GM19452 (cell line): ENCODE measurements around the gene MYO19.

ENCODE experiments used
- ATAC-seq: cut with Tn5 transposase; IDR thresholded peaks from one replicate; pipeline ENCODE4 v1.9.1; 2021; ENCODE audit not compliant: unreplicated experiment

MYO19 gene, protein sequence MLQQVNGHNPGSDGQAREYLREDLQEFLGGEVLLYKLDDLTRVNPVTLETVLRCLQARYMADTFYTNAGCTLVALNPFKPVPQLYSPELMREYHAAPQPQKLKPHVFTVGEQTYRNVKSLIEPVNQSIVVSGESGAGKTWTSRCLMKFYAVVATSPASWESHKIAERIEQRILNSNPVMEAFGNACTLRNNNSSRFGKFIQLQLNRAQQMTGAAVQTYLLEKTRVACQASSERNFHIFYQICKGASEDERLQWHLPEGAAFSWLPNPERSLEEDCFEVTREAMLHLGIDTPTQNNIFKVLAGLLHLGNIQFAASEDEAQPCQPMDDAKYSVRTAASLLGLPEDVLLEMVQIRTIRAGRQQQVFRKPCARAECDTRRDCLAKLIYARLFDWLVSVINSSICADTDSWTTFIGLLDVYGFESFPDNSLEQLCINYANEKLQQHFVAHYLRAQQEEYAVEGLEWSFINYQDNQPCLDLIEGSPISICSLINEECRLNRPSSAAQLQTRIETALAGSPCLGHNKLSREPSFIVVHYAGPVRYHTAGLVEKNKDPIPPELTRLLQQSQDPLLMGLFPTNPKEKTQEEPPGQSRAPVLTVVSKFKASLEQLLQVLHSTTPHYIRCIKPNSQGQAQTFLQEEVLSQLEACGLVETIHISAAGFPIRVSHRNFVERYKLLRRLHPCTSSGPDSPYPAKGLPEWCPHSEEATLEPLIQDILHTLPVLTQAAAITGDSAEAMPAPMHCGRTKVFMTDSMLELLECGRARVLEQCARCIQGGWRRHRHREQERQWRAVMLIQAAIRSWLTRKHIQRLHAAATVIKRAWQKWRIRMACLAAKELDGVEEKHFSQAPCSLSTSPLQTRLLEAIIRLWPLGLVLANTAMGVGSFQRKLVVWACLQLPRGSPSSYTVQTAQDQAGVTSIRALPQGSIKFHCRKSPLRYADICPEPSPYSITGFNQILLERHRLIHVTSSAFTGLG

DNA sequence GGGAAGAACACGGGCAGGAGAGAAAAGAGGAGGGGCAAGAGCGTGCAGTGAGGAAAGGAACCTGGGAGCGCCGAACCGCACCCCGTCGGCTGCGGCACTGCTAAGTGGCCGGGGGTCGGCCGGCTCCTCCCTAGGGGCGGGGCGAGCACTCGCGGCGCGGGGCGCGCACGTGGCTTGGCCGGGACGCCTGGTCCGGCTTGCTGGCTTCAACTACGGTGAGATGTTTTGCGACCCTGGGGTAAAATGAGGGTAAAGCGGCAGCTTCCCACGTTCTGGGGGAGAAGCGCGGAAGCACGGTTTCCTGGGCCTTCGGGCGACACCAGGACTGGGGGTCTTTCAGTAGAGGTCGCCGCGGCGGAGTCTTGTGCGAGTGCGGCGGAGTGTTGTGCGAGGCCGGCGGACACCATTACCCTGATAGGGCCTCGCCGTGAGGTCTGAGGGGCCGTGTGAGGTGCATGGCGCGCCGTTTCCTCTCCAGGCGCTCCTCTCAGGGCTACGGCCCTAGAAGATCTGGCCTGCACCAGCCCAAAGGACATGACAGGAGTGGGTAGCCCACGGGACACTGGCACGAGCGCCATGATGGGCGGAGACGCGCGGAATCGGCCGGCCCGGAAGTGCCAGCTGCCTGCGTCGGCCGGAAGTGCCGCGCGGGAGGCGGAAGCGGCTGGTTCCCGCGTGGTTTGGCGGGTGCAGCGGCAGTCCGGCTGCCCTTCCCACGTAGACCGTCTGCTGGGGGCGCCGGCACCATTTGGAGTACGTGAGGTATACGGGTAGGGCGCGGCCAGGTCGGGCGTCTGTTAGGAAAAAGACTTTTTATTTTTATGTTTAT is at the start of gene MYO19, which contains the start of gene PIGW:
MYO19 (minus strand) TSS at position 29 of the 829 bp plus-strand sequence. CDS start 2,330 bp downstream, outside the sequence.
PIGW (plus strand) TSS at position 148 of the 829 bp plus-strand sequence. CDS start 2,115 bp downstream, outside the sequence.
- ATAC-seq = peak; percentile 71

DNA sequence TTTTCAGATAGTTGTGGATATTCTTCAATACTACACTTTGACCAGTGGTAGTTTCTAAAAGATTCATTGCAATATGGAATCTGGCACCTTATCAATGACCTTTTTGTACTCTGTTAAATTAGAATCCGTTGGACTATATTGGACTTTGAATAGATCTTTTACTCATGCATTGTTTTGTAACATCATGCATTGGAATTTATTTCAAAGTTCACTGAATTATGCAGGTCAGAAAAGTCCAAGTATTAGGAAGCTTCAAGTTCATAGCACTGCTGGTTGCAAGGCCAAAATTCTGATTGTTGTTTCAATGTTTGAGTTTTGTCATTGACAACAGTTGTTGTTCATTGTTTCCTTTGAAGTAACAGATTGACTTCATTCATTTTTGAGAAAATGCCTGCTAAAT is 49.1 kb upstream of the MYO19 start:
- ATAC-seq = no peak

DNA sequence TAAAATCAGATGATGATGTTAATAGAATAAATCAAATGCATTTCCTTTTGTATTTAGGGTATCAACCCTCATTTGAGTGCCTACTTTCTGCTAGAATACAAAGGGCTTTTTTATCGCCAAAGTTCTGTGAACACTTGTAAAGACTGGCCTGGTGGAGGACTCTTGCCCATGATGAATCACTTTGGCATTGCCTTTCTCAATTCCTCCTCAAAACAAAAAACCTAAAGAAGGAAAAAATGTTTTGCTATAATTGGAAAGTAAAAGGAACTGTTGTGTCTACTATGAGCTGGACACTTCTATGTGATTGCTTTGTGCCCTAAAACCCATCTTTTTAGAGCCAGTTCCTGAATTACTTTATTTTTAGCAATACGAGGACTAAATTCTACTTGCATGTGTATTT is 44.0 kb upstream of the MYO19 start:
- ATAC-seq = no peak

DNA sequence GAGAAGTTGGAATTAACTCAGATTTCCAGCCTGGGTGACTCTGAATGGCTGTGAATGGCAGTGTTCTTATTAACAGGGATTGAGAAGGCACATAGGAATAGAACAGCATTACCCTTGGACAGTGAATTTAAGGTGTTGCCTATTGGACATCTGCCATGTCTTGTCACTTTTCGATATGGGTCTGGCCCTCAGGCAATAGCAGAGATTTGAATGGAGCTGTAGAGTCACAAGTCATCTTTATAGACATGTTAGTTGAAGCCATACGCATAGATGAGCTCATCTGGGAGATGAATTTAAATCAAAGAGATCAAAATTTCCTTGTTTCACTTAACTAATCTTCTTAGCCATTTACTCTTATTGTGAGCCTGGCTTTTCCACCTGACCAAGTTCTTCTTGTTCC is 42.1 kb upstream of the MYO19 start:
- no peak for ATAC-seq

DNA sequence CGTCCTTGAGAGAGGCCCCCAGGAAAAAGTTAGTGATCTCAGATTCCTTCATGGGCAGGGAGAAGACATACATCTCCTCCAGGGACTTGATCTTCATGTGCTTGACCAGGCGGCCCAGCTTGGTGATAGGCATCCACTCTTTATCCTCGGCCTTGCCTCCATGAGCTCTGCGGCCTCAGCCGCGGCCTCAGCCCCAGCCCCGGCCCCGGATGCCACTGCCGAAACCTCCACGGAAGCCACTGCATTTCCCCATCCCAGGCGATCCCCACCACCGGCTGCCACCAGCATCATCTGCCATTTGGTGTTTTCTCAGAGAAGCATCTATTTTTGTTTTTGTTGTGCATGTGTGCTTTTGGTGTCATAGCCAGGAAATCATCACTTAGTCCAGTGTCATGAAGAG is 40.4 kb upstream of the MYO19 start:
- no peak for ATAC-seq

DNA sequence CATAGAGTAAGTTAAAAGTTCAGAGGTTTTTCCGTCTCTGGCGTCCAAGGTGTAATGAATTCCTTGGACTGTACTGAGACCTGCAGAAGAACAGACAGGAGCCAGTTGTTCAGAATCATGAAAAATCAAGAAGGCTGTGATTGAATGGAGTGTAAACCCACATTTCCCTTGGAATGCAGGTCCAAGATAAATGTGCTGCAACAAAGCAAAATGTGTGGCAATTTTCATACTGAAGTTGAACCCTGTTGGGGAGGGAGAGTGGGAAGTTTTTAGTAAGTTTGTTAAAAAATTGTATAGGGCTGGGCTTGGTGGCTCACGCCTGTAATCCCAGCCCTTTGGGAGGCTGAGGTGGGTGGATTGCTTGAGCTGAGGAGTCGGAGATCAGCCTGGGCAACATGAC is 31.4 kb upstream of the MYO19 start:
- ATAC-seq = no peak

DNA sequence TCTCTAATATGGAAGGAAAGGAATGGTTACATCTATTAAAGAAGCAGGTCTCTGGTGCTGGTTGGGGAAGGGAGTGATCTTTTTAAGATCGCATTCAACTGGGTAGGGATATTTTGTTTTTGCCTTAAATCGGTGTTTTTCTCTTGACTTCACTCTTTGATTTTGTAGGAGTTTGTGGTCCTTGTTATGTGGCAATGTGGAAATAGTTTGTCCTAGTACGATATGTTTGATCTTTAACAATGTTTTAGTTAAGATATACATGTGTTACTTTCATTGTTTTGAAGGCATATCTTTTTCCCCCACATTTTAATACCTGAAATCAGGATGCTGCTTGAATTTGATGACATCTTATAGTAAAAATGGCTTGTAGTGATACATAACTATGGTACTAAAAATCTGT is 18.8 kb upstream of the MYO19 start:
- no peak for ATAC-seq

DNA sequence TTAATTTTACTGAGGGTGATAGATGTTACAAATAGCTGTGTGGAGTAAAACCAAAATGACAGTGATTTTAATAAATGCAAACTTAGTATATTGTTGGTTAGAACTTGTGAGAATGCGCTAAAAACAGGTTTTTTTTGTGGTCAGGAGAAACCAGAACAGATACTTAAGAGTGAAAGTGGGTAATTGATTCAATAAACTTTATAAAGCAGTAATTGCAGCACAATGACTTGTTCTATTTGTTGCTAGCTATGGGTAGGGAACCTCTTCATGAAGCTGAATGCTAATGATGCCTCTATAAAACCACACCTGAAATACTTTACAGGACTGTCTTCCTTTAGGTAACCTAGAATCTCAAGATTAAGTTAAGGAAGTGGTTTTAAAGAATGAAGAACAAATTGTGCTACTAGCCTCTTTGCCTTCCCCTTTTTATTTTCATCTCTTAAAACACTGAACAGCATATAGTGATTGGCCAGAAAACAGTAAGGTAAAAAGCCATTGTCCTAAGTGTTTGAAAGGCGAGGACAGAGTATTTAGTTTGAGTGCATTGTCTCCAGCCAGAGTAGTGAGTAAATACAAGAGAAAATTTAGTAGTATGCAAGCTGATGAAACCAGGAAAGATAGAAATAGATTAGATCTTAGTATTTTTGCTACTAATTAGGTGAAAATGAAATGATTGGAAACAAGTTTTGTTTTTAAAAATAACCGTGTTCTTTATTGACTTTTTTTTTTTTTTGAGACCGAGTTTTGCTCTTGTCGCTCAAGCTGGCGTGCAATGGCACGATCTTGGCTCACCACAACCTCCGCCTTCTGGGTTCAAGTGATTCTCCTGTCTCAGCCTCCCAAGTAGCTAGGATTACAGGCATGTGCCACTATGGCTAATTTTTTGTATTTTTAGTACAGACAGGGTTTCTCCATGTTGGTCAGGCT is 16.1 kb upstream of the MYO19 start:
- no peak for ATAC-seq

DNA sequence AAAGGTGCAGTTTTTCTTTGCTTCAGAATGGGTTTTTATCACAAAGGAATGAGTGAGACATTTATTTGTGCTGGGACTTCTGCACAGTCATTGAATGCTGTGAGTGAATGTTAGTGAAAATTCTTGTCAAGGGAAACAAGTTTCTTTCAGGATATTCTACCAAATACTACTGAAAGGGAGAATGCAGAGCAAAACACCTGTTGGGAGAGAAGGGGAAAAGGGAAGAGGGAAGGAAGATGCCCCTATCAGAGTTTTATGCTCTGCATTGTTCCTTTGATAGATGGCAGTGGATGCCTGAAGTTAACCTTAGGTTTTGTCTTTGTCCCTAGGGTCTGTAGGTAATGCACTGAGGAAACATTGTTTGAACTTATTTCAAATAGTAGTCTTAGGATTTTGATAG is 13.1 kb upstream of the MYO19 start:
- ATAC-seq = no peak

DNA sequence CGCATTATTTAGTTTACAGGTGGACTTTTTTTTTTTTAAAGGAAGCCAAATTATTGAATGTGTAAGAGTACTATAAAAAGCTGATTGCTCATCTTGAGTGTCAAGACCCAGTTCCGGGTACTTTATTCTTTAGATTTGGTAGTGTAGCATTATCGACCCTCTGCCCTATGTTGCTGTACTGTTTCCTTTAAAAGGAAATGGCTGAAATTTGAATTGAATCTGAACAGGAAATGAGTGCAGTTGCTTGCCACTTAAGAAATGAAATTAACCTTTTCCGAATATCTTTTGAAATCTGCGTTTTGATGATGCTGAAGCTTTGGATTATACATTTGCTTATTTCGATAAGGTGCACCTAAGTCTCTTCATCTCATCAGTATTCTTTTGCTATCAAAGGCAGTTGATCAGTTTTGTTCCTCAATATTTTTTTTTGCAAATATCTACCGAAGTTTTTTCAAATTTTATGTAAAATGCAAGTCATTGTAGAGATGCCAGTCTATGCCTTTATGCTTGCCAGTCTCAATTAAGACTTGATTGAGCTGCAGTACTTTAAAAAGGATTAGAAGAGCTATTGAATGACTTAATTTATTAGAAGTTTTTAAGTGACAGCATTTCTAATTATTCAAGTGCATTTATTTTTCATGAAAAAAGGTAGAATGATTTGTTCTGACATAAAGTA is 11.9 kb upstream of the MYO19 start:
- no peak for ATAC-seq

DNA sequence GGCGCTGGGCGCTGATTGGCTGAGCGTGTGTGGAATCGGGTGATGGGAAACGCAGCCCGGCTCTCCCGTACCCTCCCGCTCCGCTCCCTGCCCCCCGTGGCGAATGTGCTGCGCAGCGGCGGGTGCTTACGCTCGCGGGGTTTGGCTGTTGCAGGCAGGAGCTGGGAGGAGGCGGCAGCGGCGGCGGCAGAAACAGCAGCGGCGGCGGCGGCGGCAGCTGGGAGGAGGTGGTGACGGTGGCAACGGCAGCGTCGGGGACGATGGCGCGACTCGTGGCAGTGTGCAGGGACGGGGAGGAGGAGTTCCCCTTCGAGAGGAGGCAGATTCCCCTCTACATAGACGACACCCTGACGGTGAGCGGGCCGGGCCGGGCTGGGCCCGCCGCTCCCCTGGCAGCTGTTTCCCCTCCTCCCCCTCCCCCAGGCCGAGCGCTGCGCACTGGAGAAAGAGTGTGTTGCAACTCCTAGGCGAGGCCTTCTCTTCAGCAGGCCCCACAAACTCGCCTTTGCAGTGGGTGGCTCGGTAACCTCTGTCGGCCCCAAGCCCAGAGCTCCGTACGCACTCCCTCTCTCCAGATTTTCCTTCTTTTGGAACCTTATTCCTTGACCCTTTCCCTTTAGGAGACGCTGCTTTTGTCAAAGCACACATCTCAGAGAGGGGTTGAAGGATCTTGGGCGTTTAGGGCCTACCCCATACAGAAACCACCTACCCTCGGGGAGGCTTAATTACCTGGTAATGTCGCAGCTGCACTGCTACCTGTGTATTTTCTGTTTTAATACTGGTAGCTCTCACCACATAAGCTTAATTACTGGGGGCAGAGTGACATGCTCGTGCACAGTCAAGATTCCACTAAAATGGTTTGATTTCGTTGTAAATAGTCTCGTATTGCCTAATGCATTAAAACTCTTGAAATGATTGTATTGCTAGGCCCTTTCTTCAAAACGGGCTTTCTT is 11.1 kb upstream of the MYO19 start:
- ATAC-seq = peak; percentile 65

DNA sequence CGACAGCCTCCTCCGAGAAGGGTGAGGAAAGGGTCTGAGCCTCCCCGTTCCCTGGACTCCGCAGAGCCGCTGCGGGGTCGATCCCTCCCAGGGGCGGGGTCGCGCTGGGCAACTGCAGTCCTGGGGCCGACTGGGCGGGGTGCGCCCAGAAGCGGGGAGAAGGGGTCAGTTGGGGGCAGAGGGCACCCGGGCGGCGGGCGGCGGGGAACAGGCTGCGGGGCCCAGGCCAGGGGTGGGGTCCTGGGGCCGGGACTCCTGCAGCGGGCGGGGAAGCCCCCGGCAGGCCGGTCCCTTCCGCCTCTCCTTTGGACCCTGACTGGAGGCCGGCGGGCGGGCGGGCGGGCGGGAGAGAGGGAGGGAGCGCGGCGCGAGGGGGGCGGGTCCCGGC is 10.4 kb upstream of the MYO19 start:
- no peak for ATAC-seq

DNA sequence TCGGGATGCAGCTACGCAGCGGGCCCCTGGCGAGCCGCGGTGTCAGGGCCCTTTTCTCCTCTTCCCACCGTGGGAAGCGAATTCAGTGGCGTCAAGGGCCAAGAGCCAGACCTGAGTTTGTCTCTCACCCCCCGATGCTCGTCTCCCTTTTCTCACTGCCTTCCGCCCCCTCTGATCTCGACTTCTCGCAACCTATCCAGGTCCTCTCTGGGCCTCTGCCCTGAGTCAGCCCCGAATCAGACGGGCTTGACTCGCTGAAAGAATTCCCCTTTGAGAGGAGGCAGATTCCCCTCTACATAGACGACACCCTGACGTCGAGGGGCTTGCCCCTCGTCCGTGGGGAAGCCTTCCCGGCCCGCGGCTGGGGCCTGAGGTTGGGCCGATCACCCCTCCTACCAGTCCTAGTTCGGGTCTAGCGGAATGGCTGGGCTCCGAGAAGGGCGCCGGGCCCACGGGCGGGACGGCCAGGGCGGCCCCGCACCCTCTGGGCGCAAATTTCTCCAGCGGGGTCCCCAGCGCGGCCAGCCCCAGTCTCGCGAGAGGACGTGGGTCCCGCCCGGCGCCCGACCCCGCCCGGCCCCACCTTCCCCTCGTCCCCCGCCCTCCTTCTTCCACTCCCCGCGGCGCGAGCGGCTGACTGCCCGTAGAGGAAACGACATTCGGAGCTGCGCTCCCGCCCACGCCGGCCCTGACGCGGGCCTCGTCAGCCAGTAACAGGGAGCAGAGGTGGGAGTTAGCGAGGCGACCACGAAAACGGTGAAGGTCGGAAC is 9.8 kb upstream of the MYO19 start, which contains the start of gene GGNBP2:
GGNBP2 (plus strand) TSS at position 613 of the 770 bp plus-strand sequence. CDS start 806 bp downstream, outside the sequence.
- ATAC-seq = peak; percentile 52

DNA sequence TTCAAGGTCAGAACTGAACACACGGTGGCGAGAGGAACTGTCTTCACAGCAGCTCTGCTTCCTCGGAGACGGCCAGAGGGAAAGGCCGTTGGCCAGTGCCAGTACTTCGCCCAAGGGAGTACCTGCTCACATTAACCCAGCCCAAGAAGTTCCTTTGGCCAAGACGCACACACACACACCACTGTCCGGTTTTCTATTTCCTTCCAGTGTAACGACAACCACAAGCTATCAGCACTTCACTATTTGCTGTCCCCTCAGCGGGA is 9.3 kb upstream of the MYO19 start:
- no peak for ATAC-seq

DNA sequence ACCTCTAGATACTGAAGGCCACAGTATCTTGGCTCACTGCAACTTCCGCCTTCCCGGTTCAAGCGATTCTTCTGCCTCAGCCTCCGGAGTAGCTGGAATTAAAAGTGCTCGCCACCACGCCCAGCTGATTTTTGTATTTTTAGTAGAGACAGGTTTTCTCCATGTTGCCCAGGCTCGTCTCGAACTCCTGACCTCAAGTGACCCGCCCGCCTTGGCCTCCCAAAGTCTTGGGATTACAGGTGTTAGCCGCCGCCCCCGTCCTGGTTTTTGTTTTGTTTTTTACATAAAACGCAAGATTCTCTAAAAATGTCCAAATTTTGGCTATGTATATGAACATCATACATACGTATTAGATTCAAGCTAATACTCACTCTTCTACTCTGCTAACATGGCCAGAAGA is 8.1 kb upstream of the MYO19 start:
- ATAC-seq = no peak

DNA sequence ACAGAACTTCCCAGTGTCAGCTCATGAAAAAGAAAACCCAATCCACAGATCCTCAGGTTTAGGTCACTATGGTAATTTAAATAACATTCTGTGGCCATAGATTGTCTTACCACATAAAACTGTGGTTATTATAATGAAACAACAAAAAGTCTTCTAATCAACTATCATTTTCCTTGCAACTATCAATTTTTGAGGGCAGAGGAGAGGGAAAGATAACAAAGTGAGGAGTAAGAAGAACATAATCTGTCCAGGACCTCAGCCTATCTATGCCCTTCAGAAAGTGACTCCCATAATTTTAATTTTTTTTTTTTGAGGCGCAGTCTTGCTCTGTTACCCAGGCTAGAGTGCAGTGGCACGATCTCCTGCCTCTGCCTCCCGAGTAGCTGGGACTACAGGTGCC is 6.0 kb upstream of the MYO19 start:
- no peak for ATAC-seq

DNA sequence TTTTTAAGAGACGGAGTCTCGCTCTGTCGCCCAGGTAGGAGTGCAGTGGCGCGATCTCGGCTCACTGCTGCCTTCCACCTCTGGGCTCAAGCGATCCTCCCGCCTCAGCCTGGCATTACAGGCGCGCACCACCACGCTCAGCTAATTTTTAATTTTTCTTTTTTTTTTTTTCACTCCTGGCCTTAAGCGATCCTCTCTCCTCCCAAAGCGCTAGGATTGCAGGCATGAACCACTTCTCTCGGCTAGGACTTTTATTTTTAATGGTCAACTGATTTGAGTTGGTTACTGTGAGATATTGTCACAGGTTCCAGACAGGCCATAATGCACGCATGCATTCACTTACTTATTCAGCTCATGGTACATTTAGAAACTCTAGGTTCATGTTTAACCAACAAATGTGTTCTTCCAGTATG is 1.0 kb upstream of the MYO19 start:
- ATAC-seq = peak; percentile 21
